Measurements from ENCODE around the gene TYK2. TPM values are rescaled to one million over a fixed set of nuclear protein-coding genes. Genes with fewer than 3 reads are reported as not detected.
A peak's percentile ranks its signal among the peaks of the same experiment; 100 is the strongest.

TYK2 gene
- polyA plus RNA-seq, 6 donors from 2014 or later = 26.1 to 67.7 (median 48.5) TPM

GRCh38 chr19:10318807-10319682 is 61.3 kb downstream of the TYK2 start:
- Mint-ChIP-seq H3K27ac (peak overlapping the region in 2 of 6 donors; percentile 34 to 39), H3K4me3 (no peak overlapping the region), H3K27me3 (no peaks in the 10 kb centered on the region), H3K36me3 (peaks cover 4 to 17% of the 10 kb centered on the region in 2 donors), H3K4me1 (peaks cover 22 to 34% (median 24%) of the 10 kb centered on the region in 3 donors), H3K9me3 (no peaks in the 10 kb centered on the region)
- ATAC-seq (ENCODE audit: low read depth in 2 of 2) (no peak), DNase-seq (no peak)

DNA sequence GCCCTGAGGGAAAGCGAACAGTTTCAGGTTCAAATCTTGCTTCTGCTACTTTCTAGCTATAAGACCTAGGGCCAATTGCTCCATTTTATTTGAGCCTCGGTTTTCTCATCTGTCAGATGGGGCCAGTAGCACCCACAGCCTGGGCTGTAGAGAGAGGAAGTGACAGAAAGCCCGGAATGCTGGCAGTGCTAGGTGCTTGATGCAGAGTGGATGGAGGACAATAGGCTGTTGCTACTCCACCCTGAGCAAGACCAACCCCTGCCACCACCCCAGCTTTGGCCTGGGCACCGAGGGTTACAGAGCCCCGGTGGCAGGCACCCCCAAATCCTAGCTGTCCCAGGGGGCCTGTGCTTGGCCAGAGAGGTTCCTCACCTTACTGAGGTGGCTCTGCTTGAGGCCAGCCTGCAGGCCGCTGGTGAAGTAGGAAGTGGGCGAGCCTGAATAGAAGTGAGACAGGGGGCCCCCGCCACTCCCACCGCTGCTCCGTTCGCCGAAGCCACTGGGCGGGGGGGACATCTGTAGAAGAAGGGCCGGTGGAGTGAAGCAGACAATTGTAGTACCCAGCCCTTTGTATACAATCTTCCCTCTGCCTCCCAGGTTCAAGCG is 62.4 kb downstream of the TYK2 start:
- DNase-seq (no peak), ATAC-seq (ENCODE audit: low read depth in 2 of 2) (no peak)
- H3K27me3 Mint-ChIP-seq = no peaks in the 10 kb centered on the region
- H3K9me3 Mint-ChIP-seq = no peaks in the 10 kb centered on the region
- H3K36me3 Mint-ChIP-seq = peaks cover 4 to 17% of the 10 kb centered on the region in 2 donors
- H3K27ac Mint-ChIP-seq = no peak overlapping the region
- peaks cover 22 to 27% (median 24%) of the 10 kb centered on the region in 3 donors for H3K4me1 Mint-ChIP-seq
- H3K4me3 Mint-ChIP-seq = peak overlapping the region in 2 of 8 donors; percentile 12 to 47

DNA sequence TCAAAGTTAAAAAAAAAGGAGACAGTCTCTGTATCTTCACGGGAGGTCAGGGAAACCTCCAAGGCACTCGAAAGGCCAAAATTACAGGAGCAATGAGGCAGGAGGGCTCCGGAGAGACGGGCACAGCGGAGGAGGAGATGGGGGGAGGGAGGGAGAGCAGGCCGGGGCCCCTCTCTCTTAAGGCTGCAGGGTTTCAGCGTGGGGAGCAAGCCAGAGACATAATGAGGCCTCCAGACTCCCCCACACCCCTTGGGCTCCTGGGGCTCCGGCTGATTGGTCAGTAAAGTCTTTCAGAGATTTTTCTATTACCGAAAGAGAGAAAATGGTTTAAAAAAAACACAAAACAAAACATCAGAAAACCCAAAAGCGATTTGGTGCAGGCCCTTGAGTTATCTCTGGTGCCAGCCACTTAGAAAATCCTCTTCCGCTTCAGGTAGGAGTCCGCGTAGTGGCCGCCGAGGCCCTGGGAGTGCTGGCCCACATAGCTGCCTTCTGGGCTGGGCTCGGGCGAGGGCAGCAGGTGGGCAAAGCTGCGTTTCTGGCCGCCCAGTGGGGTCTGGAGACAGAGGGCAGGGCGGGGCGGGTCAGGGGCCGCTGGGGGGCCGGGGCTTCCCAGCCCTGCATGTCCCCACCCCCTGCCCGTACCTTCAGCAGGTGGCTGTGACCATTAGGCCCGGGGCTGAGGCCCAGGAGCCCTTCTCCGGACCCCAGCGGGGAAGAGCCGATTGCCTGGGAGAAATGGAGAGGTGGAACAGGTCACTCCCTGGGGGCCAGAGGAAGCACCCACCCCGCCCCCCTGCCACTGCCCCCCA is 63.1 kb downstream of the TYK2 start:
- peaks cover 22 to 25% (median 24%) of the 10 kb centered on the region in 3 donors for H3K4me1 Mint-ChIP-seq
- ATAC-seq (ENCODE audit: low read depth in 2 of 2) = no peak
- H3K9me3 Mint-ChIP-seq = no peaks in the 10 kb centered on the region
- H3K27me3 Mint-ChIP-seq = no peaks in the 10 kb centered on the region
- H3K36me3 Mint-ChIP-seq = peaks cover 4 to 16% of the 10 kb centered on the region in 2 donors
- peak overlapping the region in 2 of 6 donors; percentile 29 to 84 for H3K27ac Mint-ChIP-seq
- peak overlapping the region in 4 of 8 donors; percentile 6 to 93 (median 70) for H3K4me3 Mint-ChIP-seq
- DNase-seq = no peak

DNA sequence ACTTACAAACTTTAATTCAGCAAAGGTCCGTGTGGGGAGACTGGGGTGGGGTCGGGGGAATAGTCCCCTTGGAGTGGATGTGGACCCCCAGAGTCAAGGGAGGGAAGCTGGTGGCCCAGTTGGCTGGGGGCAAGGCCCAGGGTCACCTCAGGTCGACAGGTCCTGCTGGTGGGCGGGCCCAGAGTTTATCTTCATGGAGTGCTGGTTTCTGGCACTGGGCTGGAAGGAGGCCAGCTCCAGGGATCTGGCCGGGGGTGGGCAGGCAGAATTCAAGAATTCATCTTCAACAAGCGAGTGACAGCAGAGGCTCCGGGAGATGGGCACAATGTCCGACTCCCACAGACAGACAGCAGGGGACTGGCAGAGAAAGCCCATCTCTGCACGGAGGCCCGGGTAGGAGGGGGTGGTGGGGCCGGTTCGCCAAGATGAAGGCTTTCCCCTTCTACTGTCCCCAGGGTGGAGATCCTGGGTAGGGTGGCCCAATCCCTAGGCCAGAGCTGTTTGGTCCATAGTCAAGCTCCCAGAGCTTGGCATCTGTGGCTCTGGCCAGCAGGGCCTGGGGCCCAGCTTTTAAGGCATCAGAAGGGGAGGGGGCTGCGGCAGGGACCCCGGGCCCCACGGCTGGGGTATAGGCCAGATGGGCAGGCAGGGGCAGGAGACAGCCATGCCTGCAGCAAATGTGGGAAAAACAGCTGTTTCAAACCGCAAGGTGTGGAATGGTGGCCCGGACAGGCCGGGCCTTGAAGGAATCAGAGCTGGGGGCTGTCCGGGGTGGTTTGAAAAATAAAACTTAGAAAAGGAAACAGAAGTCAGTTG is 63.9 kb downstream of the TYK2 start:
- DNase-seq (no peak), ATAC-seq (ENCODE audit: low read depth in 2 of 2) (no peak)
- H3K27ac Mint-ChIP-seq = peak overlapping the region; percentile 18 to 95 (median 86)
- no peaks in the 10 kb centered on the region for H3K9me3 Mint-ChIP-seq
- peak overlapping the region; percentile 42 to 97 (median 85) for H3K4me3 Mint-ChIP-seq
- H3K36me3 Mint-ChIP-seq = peaks cover 4 to 8% of the 10 kb centered on the region in 2 donors
- H3K27me3 Mint-ChIP-seq = no peaks in the 10 kb centered on the region
- peaks cover 19 to 25% (median 22%) of the 10 kb centered on the region in 3 donors for H3K4me1 Mint-ChIP-seq

- Mint-ChIP-seq H3K36me3 (peaks cover 4 to 8% of the 10 kb centered on the region in 2 donors), H3K27ac (peak within 1 kb of the TSS; percentile 67 to 96 (median 90)), H3K4me3 (peak within 1 kb of the TSS; percentile 75 to 97 (median 92)), H3K27me3 (no peaks in the 10 kb centered on the region), H3K9me3 (no peaks in the 10 kb centered on the region), H3K4me1 (peaks cover 19 to 25% (median 22%) of the 10 kb centered on the region in 3 donors)
- peak; percentile 93 to 95 for ATAC-seq (ENCODE audit: low read depth in 2 of 2)
- peak; percentile 83 for DNase-seq
Measured at GRCh38 chr19:10315335-10316214, 64.8 kb downstream of the TYK2 start, which contains the start of gene FDX2. TSS of gene FDX2 (minus strand) at chr19:10316015. CDS start at chr19:10315996, 19 bp downstream.

DNA sequence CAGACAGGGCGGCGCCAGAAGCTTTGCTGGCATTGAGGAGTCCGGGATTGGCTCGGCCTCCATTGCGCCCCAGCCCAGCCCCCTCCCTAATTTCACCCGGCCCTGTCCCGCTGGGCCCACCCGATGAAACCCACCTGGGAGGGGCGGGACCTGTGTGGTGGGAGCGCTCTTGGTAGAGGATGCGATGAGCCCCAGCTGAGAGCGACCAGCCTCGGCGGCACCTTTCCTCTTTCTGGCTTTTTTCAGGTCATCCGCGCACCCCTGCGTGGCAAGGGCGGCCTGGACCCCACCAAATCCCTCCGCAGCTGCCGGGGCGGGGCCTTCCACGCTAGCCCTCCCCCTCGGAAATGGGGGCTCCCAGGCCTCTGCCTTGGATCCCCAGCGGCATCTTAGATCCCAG is 70.9 kb downstream of the TYK2 start, which contains the start of gene ZGLP1:
Gene ZGLP1 (minus strand): TSS at position 393 of the 400 bp plus-strand sequence.
- peaks cover 8 to 12% (median 9%) of the 10 kb centered on the region in 3 donors for H3K4me1 Mint-ChIP-seq
- H3K27ac Mint-ChIP-seq = no peak within 1 kb of the TSS
- ATAC-seq (ENCODE audit: low read depth in 2 of 2) = no peak
- no peaks in the 10 kb centered on the region for H3K9me3 Mint-ChIP-seq
- no peaks in the 10 kb centered on the region for H3K27me3 Mint-ChIP-seq
- no peak within 1 kb of the TSS for H3K4me3 Mint-ChIP-seq
- H3K36me3 Mint-ChIP-seq = no peaks in the 10 kb centered on the region
- no peak for DNase-seq

DNA sequence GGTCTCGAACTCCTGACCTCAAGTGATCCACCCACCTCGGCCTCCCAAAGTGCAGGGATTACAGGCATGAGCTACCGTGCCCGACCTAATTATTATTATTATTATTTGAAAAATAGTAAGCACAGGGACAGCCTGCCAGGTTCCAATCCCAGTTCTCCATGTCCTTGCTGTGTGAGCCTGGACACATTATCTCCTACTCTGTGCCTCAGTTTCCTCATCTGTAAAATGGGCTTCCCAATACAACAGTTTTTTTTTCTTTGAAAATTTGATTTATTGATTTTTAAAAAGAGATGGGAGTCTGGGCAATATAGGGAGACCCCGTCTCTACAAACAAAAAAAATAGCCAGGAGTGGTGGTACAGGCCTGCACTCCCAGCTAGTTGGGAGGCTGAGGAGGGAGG is 74.0 kb downstream of the TYK2 start:
- Mint-ChIP-seq H3K36me3 (no peaks in the 10 kb centered on the region), H3K27ac (no peak overlapping the region), H3K9me3 (no peaks in the 10 kb centered on the region), H3K4me3 (no peak overlapping the region), H3K4me1 (peaks cover 7 to 10% (median 7%) of the 10 kb centered on the region in 3 donors), H3K27me3 (peaks cover 0 to 8% (median 0%) of the 10 kb centered on the region in 3 donors)
- DNase-seq (no peak), ATAC-seq (ENCODE audit: low read depth in 2 of 2) (no peak)

DNA sequence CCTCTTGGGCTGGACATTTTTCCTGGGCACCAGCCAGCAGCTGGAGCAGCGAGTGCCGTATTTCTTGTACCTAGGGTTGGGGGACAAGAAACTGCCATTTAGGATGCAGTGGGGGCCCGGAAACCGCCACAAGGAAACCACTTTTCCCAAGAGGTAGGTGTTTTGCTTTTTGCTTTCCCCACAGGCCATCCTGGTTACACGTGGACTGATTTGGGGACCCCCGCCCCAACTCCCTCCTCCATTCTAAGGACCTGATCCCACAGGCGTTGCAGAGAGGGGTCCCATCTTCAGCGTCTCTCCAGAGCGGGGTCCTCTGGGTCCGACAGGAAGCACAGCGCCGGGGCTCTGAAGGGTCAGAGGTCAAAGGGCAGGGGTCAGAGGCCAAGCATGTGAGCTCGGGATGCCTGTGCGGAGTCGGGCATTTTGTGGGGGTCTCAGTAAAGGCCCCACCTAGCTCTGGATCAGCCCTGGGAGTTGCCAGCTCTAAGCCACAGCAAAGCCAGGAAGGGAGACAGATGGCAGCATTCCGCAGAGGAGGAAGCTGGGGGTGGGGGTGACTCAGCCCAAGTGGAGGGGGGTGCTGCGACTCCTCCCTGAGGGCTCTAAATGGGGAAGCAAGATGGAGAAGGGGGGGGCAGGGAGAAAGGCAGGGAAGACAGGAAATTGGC is 75.1 kb downstream of the TYK2 start:
- ATAC-seq (ENCODE audit: low read depth in 2 of 2) (no peak), DNase-seq (no peak)
- H3K27me3 Mint-ChIP-seq = peaks cover 0 to 8% (median 0%) of the 10 kb centered on the region in 3 donors
- H3K9me3 Mint-ChIP-seq = no peaks in the 10 kb centered on the region
- no peaks in the 10 kb centered on the region for H3K36me3 Mint-ChIP-seq
- H3K27ac Mint-ChIP-seq = no peak overlapping the region
- peaks cover 7 to 10% (median 7%) of the 10 kb centered on the region in 3 donors for H3K4me1 Mint-ChIP-seq
- H3K4me3 Mint-ChIP-seq = peak overlapping the region in 1 of 8 donors; percentile 59

Other genes with a start within 250 kb of the TYK2 start
- 10 to 100 TPM; 13.9 to 56.7 (median 31.3) TPM for gene DNMT1, start 185.6 kb downstream of the TYK2 start, polyA plus RNA-seq (ENCODE audit: low read depth in 6 of 6)
- under 1 TPM in 4 of 6 donors, not detected in 2; 0.06 to 0.21 (median 0.16) TPM for gene S1PR2, start 149.2 kb downstream of the TYK2 start, polyA plus RNA-seq (ENCODE audit: low read depth in 6 of 6)
- 10 to 100 TPM; 23.7 to 34.3 (median 27.4) TPM for gene MRPL4, start 128.4 kb downstream of the TYK2 start, polyA plus RNA-seq (ENCODE audit: low read depth in 6 of 6)
- 1 to 10 TPM in 5 of 6 donors, not detected in 1; 2.5 to 4.9 (median 3.8) TPM for gene ICAM1, start 109.5 kb downstream of the TYK2 start, polyA plus RNA-seq (ENCODE audit: low read depth in 6 of 6)
- gene ICAM4, start 93.6 kb downstream of the TYK2 start, polyA plus RNA-seq (ENCODE audit: low read depth in 6 of 6) = not detected
- gene ICAM5, start 90.6 kb downstream of the TYK2 start, polyA plus RNA-seq (ENCODE audit: low read depth in 6 of 6) = not detected
- under 1 TPM in 2 of 6 donors, not detected in 4; 0.73 to 0.86 TPM for gene ZGLP1, start 70.8 kb downstream of the TYK2 start, polyA plus RNA-seq (ENCODE audit: low read depth in 6 of 6)
- gene FDX2, start 64.6 kb downstream of the TYK2 start, polyA plus RNA-seq (ENCODE audit: low read depth in 6 of 6) = 10 to 100 TPM; 12.9 to 36.6 (median 15.5) TPM
- 10 to 100 TPM; 12.0 to 25.0 (median 15.0) TPM for gene RAVER1, start 47.0 kb downstream of the TYK2 start, polyA plus RNA-seq (ENCODE audit: low read depth in 6 of 6)
- 100 to 1,000 TPM; 156 to 235 (median 200) TPM for gene ICAM3, start 40.9 kb downstream of the TYK2 start, polyA plus RNA-seq (ENCODE audit: low read depth in 6 of 6)
- gene CDC37, start 23.0 kb upstream of the TYK2 start, polyA plus RNA-seq (ENCODE audit: low read depth in 6 of 6) = 10 to 100 TPM; 43.9 to 73.1 (median 53.9) TPM
- gene PDE4A, start 40.0 kb upstream of the TYK2 start, polyA plus RNA-seq (ENCODE audit: low read depth in 6 of 6) = 1 to 10 TPM in 1 of 6 donors, under 1 TPM in 4, not detected in 1; 0.17 to 2.8 (median 0.25) TPM
- 1 to 10 TPM in 5 of 6 donors, under 1 TPM in 1; 0.18 to 9.8 (median 7.7) TPM for gene KEAP1, start 122.8 kb upstream of the TYK2 start, polyA plus RNA-seq (ENCODE audit: low read depth in 6 of 6)
- under 1 TPM in 5 of 6 donors, not detected in 1; 0.24 to 0.96 (median 0.75) TPM for gene S1PR5, start 136.9 kb upstream of the TYK2 start, polyA plus RNA-seq (ENCODE audit: low read depth in 6 of 6)
- 10 to 100 TPM in 2 of 6 donors, 1 to 10 TPM in 4; 1.7 to 20.7 (median 9.4) TPM for gene ATG4D, start 163.3 kb upstream of the TYK2 start, polyA plus RNA-seq (ENCODE audit: low read depth in 6 of 6)
- 10 to 100 TPM; 10.6 to 47.6 (median 16.5) TPM for gene KRI1, start 185.4 kb upstream of the TYK2 start, polyA plus RNA-seq (ENCODE audit: low read depth in 6 of 6)
- gene CDKN2D, start 188.4 kb upstream of the TYK2 start, polyA plus RNA-seq (ENCODE audit: low read depth in 6 of 6) = 100 to 1,000 TPM; 110 to 209 (median 153) TPM
- gene AP1M2, start 206.7 kb upstream of the TYK2 start, polyA plus RNA-seq (ENCODE audit: low read depth in 6 of 6) = under 1 TPM in 2 of 6 donors, not detected in 4; 0.66 to 0.94 TPM
- 100 to 1,000 TPM; 290 to 499 (median 313) TPM for gene SLC44A2, start 245.0 kb upstream of the TYK2 start, polyA plus RNA-seq (ENCODE audit: low read depth in 6 of 6)